Mucosa of descending colon (tissue), 3 donors: ENCODE results near the gene FZD4. TPM values are rescaled to one million over a fixed set of nuclear protein-coding genes. Genes with fewer than 3 reads are reported as not detected.
"Not testable (repeated sequence)": the region's sequence is repeated elsewhere in the genome, so short reads cannot be mapped to it uniquely, and the experiment has no call there.

ENCODE experiments used
- ATAC-seq: fragments of 200-7000 bp; cut with Tn5 transposase; one replicate; pipeline ENCODE4 v1.9.1; 2020; ENCODE audit warnings: mild to moderate bottlenecking, moderate library complexity
- DNase-seq, 3 donors: peaks; one replicate each; pipeline ENCODE4 v3.0.0-alpha.2; 2020
- H3K36me3 ChIP-seq: fragments of 200-600 bp; one replicate; pipeline ENCODE4 v1.8.0; 2021; ENCODE audit warnings: low read depth, mild to moderate bottlenecking
- H3K4me1 ChIP-seq: fragments of 200-600 bp; one replicate; pipeline ENCODE4 v1.8.0; 2021; ENCODE audit warnings: low read depth, mild to moderate bottlenecking
- H3K4me3 ChIP-seq: fragments of 200-600 bp; one replicate; pipeline ENCODE4 v1.8.0; 2021; ENCODE audit warnings: mild to moderate bottlenecking
- H3K9me3 ChIP-seq: fragments of 200-600 bp; one replicate; pipeline ENCODE4 v1.8.0; 2021; ENCODE audit warnings: mild to moderate bottlenecking
- intact Hi-C, 2 donors: fragments of 100-400 bp; cut with DNase I in 1 of 2; cut with micrococcal nuclease in 1 of 2; formaldehyde crosslinking; loops; one replicate each; pipeline versions ENCODE4 v1.11.0 to v1.11.1; 2022; cut with DNase I, micrococcal nuclease
- total RNA-seq, 3 donors: library from RNA; stranded (reverse); fragmentation: NEBNext Ultra II Directional in 2 of 3; extraction: Animal tissue kit (Norgen Biotek cat#: 25700) in 2 of 3; gene quantifications; one replicate each; pipeline versions ENCODE4 v1.2.1 to v1.2.4, GENCODE V29; 2021 to 2023
- TF ChIP-seq, protein P1 (sequence below): fragments of 200-600 bp; IDR thresholded peaks from one replicate; pipeline ENCODE4 v1.8.0; 2022; ENCODE audit warnings: antibody characterized with exemption, mild to moderate bottlenecking
- donor health status: DM: no; HTN: no; CAD: no; lungs with moderate emphysema.
- donor health status: DM: no; HTN: no; CAD: no.
- donor health status: DM: no; HTN: yes; CAD: no.

FZD4 gene
- total RNA-seq, 3 donors from 2014 or later: 4.7 to 33.7 (median 7.9) TPM

DNA sequence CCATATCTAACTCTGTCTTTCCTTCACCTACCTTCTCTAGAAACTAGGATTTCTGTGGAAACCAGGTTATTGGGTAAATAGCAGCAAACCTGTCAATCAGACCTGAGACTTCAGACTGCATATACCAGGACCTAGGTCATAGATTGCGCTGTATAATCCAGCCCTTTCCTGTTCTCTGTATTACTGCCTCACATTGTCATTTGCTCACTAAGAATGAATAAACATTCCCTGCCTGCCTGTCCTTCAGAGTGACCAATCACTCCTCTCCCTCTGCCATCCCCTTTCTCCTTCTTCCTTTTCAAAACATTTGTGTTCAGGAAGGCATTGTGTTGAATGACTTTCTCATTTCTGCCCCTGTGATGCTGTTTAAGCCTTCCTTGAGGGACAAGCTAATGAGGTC, 14.1 kb upstream of the FZD4 start:
- TF ChIP-seq, protein P1, sequence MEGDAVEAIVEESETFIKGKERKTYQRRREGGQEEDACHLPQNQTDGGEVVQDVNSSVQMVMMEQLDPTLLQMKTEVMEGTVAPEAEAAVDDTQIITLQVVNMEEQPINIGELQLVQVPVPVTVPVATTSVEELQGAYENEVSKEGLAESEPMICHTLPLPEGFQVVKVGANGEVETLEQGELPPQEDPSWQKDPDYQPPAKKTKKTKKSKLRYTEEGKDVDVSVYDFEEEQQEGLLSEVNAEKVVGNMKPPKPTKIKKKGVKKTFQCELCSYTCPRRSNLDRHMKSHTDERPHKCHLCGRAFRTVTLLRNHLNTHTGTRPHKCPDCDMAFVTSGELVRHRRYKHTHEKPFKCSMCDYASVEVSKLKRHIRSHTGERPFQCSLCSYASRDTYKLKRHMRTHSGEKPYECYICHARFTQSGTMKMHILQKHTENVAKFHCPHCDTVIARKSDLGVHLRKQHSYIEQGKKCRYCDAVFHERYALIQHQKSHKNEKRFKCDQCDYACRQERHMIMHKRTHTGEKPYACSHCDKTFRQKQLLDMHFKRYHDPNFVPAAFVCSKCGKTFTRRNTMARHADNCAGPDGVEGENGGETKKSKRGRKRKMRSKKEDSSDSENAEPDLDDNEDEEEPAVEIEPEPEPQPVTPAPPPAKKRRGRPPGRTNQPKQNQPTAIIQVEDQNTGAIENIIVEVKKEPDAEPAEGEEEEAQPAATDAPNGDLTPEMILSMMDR: no peak
- DNase-seq: no peak
- no peak for ATAC-seq
- Histone ChIP-seq H3K9me3 (peaks cover 7% of the 10 kb centered on the region), H3K4me1 (no peaks in the 10 kb centered on the region), H3K36me3 (no peaks in the 10 kb centered on the region), H3K4me3 (no peak overlapping the region)
- intact Hi-C loops: no loop called here

DNA sequence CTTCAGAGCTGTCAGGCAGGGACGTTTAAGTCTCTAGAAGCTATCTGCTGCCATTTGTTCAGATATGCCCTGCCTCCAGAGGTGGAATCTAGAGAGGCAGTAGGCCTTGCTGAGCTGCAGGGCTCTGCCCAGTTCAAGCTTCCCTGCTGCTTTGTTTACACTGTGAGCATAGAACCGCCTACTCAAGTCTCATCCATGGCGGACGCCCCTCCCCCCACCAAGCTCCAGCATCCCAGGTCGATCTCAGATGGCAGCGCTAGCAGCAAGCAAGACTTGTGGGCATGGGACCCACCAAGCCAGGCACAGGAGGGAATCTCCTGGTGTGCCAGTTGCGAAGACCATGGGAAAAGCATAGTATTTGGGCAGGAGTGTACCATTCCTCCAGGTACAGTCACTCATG, 12.4 kb upstream of the FZD4 start:
- intact Hi-C loops, ATAC-seq, H3K9me3 ChIP-seq, DNase-seq, H3K4me3 ChIP-seq, H3K4me1 ChIP-seq, H3K36me3 ChIP-seq: not testable (repeated sequence)

DNA sequence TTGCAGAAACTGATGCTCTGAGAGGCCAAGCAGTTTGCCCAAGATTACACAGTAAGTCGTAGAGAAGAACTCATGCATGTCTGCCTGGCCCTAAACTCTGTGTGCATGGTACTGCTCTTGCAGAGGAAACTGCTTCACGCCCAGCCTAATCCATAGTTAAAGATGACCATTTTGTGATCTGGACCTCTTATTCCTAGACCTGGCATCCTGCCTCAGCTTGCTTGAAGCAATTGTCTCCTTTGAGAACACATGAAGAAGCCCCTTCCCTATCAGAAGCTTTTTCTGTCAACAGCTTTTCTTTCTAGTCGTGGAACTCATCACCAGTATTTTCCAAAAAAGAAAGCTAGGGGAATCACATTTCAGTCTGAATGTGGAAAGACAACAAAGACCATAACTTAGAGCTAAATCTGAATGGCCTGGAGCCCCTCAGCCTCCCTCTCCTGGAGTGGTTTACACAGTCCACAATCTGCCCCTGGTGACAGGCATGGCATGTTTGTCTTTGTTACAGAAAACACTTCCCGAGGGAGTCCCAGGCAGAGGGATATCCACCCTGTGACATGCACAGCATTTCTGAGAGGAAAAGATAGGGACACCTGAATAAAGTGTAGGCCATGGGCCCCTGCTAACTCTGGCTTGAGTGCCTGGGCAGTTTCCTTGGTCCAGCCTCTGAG, 2.9 kb upstream of the FZD4 start:
- Histone ChIP-seq H3K9me3 (no peaks in the 10 kb centered on the region), H3K4me1 (peaks cover 3% of the 10 kb centered on the region), H3K36me3 (no peaks in the 10 kb centered on the region), H3K4me3 (no peak overlapping the region)
- intact Hi-C loops: no loop called here
- TF ChIP-seq, protein P1: no peak
- ATAC-seq: no peak
- DNase-seq: no peak

DNA sequence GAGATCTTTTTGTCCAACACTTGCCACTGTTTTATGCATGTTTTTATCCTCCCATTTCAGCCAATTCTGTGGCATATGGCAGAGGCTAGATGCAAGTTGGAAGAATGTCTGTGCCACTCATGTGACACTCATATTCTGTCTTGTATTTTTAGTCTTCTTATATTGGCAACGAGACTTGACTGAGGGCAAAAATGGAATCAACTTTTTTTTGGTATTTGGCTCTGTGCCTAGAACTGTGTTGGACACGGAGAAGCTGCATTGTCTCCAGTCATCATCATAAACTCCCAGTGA, 1.7 kb upstream of the FZD4 start:
- H3K4me1 ChIP-seq: peaks cover 3% of the 10 kb centered on the region
- no peak overlapping the region for H3K4me3 ChIP-seq
- DNase-seq (no peak), ATAC-seq (no peak)
- H3K9me3 ChIP-seq: no peaks in the 10 kb centered on the region
- no peaks in the 10 kb centered on the region for H3K36me3 ChIP-seq
- intact Hi-C loops: no loop called here
- TF ChIP-seq, protein P1: no peak

DNA sequence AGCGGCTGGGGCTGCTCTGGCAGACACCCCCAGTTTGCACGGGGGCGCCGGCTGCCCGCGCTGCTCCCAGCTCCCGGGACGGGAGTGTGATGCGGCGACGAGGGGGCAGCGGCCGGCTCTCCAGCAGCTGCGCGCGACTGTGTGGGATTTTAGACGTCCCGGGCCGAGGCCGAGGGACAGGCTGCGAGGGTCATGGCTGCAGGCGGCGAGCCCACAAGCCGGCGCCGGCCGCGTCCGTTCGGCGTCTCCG, 159 bp downstream of the FZD4 start:
- ATAC-seq: no peak
- peaks cover 3% of the 10 kb centered on the region for H3K4me1 ChIP-seq
- intact Hi-C loops: no loop called here

DNA sequence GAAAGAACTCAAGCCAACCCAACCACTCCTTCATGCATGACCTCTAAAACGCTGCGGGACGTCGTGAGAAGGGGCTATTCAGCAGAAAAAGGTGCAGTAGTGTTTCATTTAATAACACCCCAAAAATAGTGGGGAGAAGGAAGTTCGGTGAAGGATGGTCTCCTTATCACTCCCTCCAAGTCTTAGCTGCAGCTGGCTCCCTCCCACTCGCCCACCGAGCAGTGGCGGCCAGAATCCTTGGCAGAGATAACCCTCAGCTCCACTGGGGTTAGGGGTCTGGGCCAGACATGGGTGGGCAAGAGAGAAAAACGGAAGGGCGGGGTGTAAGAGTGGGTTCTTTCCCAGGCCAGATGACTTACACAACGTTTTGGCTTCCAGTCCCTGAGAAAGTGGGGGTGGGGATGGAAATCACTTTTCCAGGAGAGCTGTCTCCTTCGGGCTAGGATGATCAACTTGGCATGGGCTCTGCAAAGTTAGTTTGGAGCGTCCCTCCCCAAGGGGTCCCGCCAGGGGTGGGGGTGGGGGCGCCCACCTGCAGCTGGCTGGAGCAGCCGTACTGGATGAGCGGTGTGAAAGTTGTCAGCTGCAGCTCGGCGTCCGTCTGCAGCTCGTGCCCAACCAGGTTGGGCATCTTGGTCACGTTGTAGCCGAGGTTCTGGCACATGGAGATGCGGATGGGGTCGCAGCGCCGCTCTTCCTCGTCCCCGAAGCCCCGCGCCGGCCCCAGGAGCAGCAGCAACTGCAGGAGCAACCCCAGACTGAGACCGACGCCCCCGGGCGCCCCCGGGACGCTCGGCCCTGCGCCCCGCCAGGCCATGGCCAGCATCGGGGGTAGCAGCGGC, 705 bp downstream of the FZD4 start:
- intact Hi-C loops: no loop called here
- TF ChIP-seq, protein P1: no peak
- peak overlapping the region; percentile 50 for H3K4me3 ChIP-seq
- peaks cover 3% of the 10 kb centered on the region for H3K4me1 ChIP-seq
- H3K9me3 ChIP-seq: no peaks in the 10 kb centered on the region
- ATAC-seq (peak; percentile 0), DNase-seq (peak; percentile 33 to 57 (median 34))
- no peaks in the 10 kb centered on the region for H3K36me3 ChIP-seq

More for the DNA sequence above, 159 bp downstream of the FZD4 start:
- Histone ChIP-seq H3K9me3 (no peaks in the 10 kb centered on the region), H3K36me3 (no peaks in the 10 kb centered on the region), H3K4me3 (peak overlapping the region; percentile 50)
- TF ChIP-seq, protein P1: no peak
- DNase-seq: no peak
